ENCODE measurements around the gene ZNF248. TPM values are rescaled to one million over a fixed set of nuclear protein-coding genes. Genes with fewer than 3 reads are reported as not detected.

ZNF248 gene
- total RNA-seq = 15.1 TPM
- long read RNA-seq, full-length matches to known transcripts = 29 of 32 reads
- long read RNA-seq, partial matches to known transcripts = 0 of 32 reads
- long read RNA-seq, other reads (novel, unspliced or antisense) = 3 of 32 reads

DNA sequence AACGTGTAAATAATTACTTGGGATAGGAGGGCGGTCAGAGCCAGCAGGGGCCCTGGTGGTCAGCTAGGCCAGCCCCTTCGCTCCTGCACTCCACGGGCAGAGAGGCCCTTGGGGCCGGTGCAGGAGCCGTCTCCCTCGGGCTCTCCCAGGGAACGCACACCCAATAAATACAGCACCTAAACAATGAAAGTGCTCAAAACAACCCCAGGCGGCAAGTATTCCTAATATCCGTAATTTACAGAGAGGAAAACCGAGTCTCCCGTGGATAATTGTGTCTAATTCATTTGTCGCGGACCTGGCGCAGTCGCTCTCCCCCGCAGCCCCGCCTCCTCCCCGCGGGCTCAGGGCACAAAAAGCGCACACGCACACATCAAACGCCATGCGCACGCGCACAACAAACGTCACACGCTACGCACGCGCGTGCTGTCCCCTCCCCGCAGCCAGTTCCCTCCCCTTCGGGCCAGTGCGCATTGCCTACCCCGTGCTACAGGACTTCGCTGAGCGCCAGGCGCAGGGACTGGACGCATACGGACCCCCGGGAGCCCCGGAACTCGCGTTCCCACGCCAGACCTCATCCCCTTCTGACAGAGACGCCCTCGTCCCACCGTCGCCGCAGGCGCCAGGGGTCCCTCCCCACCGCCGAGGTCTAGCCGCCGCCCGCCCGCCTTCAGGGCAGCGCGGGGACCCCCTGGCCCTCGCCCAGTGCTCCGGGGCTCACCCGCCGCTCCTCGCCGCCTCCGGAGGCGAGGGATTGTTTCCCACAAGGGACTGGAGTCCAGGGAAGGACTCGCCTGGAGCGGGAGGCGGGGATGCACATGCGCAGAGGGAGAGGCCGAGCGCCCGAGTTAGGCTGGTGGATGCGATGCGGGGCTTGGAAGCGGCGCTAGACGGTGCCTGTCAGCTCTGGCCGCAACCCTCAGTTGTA is at the start of gene ZNF248:
ZNF248 (minus strand) TSS at position 324 of the 925 bp plus-strand sequence. CDS start 1,300 bp downstream, outside the sequence.
- peak; percentile 96 for DNase-seq
- Histone ChIP-seq H3K4me3 (peak within 1 kb of the TSS; percentile 80), H3K27me3 (ENCODE audit: low read depth) (no peaks in the 10 kb centered on the region), H3K4me1 (peaks cover 46% of the 10 kb centered on the region), H3K36me3 (peaks cover 9% of the 10 kb centered on the region), H3K27ac (replicated peaks) (peak within 1 kb of the TSS; percentile 99), H3K9me3 (replicated peaks) (no peaks in the 10 kb centered on the region)
- intact Hi-C loops (cut with micrococcal nuclease) = no loop called here
- TF ChIP-seq, protein P1, sequence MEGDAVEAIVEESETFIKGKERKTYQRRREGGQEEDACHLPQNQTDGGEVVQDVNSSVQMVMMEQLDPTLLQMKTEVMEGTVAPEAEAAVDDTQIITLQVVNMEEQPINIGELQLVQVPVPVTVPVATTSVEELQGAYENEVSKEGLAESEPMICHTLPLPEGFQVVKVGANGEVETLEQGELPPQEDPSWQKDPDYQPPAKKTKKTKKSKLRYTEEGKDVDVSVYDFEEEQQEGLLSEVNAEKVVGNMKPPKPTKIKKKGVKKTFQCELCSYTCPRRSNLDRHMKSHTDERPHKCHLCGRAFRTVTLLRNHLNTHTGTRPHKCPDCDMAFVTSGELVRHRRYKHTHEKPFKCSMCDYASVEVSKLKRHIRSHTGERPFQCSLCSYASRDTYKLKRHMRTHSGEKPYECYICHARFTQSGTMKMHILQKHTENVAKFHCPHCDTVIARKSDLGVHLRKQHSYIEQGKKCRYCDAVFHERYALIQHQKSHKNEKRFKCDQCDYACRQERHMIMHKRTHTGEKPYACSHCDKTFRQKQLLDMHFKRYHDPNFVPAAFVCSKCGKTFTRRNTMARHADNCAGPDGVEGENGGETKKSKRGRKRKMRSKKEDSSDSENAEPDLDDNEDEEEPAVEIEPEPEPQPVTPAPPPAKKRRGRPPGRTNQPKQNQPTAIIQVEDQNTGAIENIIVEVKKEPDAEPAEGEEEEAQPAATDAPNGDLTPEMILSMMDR (IDR thresholded peaks at IDR 0.05; ENCODE audit: borderline replicate concordance) = no peak

- Histone ChIP-seq H3K4me1 (no peaks in the 10 kb centered on the region), H3K4me3 (no peak overlapping the region), H3K36me3 (no peaks in the 10 kb centered on the region), H3K9me3 (replicated peaks) (peaks cover 19% of the 10 kb centered on the region), H3K27ac (replicated peaks) (no peak overlapping the region), H3K27me3 (ENCODE audit: low read depth) (no peaks in the 10 kb centered on the region)
- TF ChIP-seq, protein P1 (IDR thresholded peaks at IDR 0.05; ENCODE audit: borderline replicate concordance) = no peak
- intact Hi-C loops (cut with micrococcal nuclease) = no loop called here
- no peak for DNase-seq
Observed at GRCh38 chr10:37906382-37906781, 49.0 kb upstream of the ZNF248 start.

- no peak for DNase-seq
- TF ChIP-seq, protein P1 (IDR thresholded peaks at IDR 0.05; ENCODE audit: borderline replicate concordance) = no peak
- Histone ChIP-seq H3K27ac (replicated peaks) (no peak overlapping the region), H3K4me1 (no peaks in the 10 kb centered on the region), H3K27me3 (ENCODE audit: low read depth) (no peaks in the 10 kb centered on the region), H3K4me3 (no peak overlapping the region), H3K36me3 (peaks cover 9% of the 10 kb centered on the region), H3K9me3 (replicated peaks) (peaks cover 52% of the 10 kb centered on the region)
- intact Hi-C loops (cut with micrococcal nuclease) = no loop called here
Observed at GRCh38 chr10:37896436-37896835, 39.0 kb upstream of the ZNF248 start.

GRCh38 chr10:37895674-37896073 is 38.3 kb upstream of the ZNF248 start:
- H3K36me3 ChIP-seq = peaks cover 9% of the 10 kb centered on the region
- H3K4me3 ChIP-seq = no peak overlapping the region
- H3K27me3 ChIP-seq (ENCODE audit: low read depth) = no peaks in the 10 kb centered on the region
- TF ChIP-seq, protein P1 (IDR thresholded peaks at IDR 0.05; ENCODE audit: borderline replicate concordance) = no peak
- peaks cover 60% of the 10 kb centered on the region for H3K9me3 ChIP-seq (replicated peaks)
- no peak for DNase-seq
- H3K27ac ChIP-seq (replicated peaks) = no peak overlapping the region
- no peaks in the 10 kb centered on the region for H3K4me1 ChIP-seq
- intact Hi-C loops (cut with micrococcal nuclease) = no loop called here

DNA sequence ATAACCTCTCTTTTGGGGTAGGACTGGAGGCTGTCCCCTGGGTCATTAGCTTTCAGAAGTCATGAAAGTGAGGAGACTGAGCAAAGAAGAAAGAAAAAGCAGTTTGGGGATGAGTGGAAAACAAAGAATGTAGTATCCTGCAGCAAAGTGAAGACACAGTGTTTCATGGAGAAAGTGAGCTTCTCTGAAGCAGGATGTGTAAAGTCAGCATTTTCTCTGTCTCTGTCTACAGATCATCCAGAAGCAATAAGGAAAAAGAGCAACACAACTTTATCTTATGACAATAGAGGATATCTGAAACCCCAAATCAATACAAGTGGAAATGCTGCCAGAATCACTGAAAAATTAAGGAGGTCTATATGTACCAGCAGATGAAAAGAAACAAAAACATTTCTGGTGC is 28.4 kb upstream of the ZNF248 start:
- Histone ChIP-seq H3K27me3 (ENCODE audit: low read depth) (no peaks in the 10 kb centered on the region), H3K4me1 (no peaks in the 10 kb centered on the region), H3K36me3 (no peaks in the 10 kb centered on the region), H3K9me3 (replicated peaks) (peaks cover 11% of the 10 kb centered on the region), H3K4me3 (no peak overlapping the region), H3K27ac (replicated peaks) (no peak overlapping the region)
- DNase-seq = no peak
- intact Hi-C loops (cut with micrococcal nuclease) = no loop called here
- TF ChIP-seq, protein P1 (IDR thresholded peaks at IDR 0.05; ENCODE audit: borderline replicate concordance) = no peak
